HG03060 (cell line): ENCODE measurements around the gene HSFX3.
"Not testable (repeated sequence)": the region's sequence is repeated elsewhere in the genome, so short reads cannot be mapped to it uniquely, and the experiment has no call there.

ENCODE experiments used
- ATAC-seq: cut with Tn5 transposase; IDR thresholded peaks from one replicate; pipeline ENCODE4 v1.9.1; 2021; ENCODE audit warnings: low read depth, moderate number of reproducible peaks; ENCODE audit not compliant: unreplicated experiment

The HSFX3 gene

GRCh38 chrX:149546962-149547361, 2.8 kb downstream of the HSFX3 start:
- not testable (repeated sequence) for ATAC-seq

- not testable (repeated sequence) for ATAC-seq
Observed at GRCh38 chrX:149545545-149546543, 3.9 kb downstream of the HSFX3 start.

- no peak for ATAC-seq
Observed at GRCh38 chrX:149541521-149542047, 8.1 kb downstream of the HSFX3 start.

- ATAC-seq: peak; percentile 92
Observed at GRCh38 chrX:149540621-149541520, 8.9 kb downstream of the HSFX3 start, which contains the start of gene EOLA1. EOLA1 (plus strand) TSS chrX:149541012; CDS start chrX:149545631, 4,619 bp downstream.

- ATAC-seq: peak; percentile 2
Observed at GRCh38 chrX:149540131-149540620, 9.5 kb downstream of the HSFX3 start.

- no peak for ATAC-seq
Observed at GRCh38 chrX:149539283-149540130, 10.2 kb downstream of the HSFX3 start.

GRCh38 chrX:149537474-149537873, 12.2 kb downstream of the HSFX3 start:
- not testable (repeated sequence) for ATAC-seq

GRCh38 chrX:149534926-149535602, 14.7 kb downstream of the HSFX3 start:
- not testable (repeated sequence) for ATAC-seq

- not testable (repeated sequence) for ATAC-seq
Observed at GRCh38 chrX:149533999-149534398, 15.7 kb downstream of the HSFX3 start.

GRCh38 chrX:149532868-149533267, 16.9 kb downstream of the HSFX3 start:
- ATAC-seq: not testable (repeated sequence)

GRCh38 chrX:149531599-149531998, 18.1 kb downstream of the HSFX3 start:
- ATAC-seq: no peak

- no peak for ATAC-seq
Observed at GRCh38 chrX:149528381-149528780, 21.3 kb downstream of the HSFX3 start.

- peak; percentile 26 for ATAC-seq
Observed at GRCh38 chrX:149527705-149528104, 22.0 kb downstream of the HSFX3 start.

GRCh38 chrX:149526318-149527033, 23.2 kb downstream of the HSFX3 start:
- not testable (repeated sequence) for ATAC-seq

- ATAC-seq: not testable (repeated sequence)
Observed at GRCh38 chrX:149525903-149526302, 23.8 kb downstream of the HSFX3 start.

GRCh38 chrX:149525389-149525788, 24.3 kb downstream of the HSFX3 start:
- peak; percentile 94 for ATAC-seq

- ATAC-seq: no peak
Observed at GRCh38 chrX:149522916-149523315, 26.8 kb downstream of the HSFX3 start.

- ATAC-seq: no peak
Observed at GRCh38 chrX:149521438-149521837, 28.3 kb downstream of the HSFX3 start.
